A673 (cell line): Measurements from ENCODE around the gene AFG1L.
A peak's percentile ranks its signal among the peaks of the same experiment; 100 is the strongest.

Source experiments
- EZH2 ChIP-seq: fragments of 200-600 bp; sonication (generic); IDR thresholded peaks from 2 replicates; pipeline ENCODE4 v1.6.1; 2017; ENCODE audit warnings: borderline replicate concordance, low read depth, mild to moderate bottlenecking, mixed read lengths, antibody characterized with exemption, low read length; ENCODE audit not compliant: poor library complexity, severe bottlenecking
- TF ChIP-seq, protein P1 (sequence below): fragments of 300-800, 200-600 bp; sonication (generic); conservative IDR thresholded peaks from 2 replicates; pipeline ENCODE4 v1.5.1; 2017; ENCODE audit warnings: low read depth, mild to moderate bottlenecking, antibody characterized with exemption, low read length, moderate library complexity, mixed read lengths

DNA sequence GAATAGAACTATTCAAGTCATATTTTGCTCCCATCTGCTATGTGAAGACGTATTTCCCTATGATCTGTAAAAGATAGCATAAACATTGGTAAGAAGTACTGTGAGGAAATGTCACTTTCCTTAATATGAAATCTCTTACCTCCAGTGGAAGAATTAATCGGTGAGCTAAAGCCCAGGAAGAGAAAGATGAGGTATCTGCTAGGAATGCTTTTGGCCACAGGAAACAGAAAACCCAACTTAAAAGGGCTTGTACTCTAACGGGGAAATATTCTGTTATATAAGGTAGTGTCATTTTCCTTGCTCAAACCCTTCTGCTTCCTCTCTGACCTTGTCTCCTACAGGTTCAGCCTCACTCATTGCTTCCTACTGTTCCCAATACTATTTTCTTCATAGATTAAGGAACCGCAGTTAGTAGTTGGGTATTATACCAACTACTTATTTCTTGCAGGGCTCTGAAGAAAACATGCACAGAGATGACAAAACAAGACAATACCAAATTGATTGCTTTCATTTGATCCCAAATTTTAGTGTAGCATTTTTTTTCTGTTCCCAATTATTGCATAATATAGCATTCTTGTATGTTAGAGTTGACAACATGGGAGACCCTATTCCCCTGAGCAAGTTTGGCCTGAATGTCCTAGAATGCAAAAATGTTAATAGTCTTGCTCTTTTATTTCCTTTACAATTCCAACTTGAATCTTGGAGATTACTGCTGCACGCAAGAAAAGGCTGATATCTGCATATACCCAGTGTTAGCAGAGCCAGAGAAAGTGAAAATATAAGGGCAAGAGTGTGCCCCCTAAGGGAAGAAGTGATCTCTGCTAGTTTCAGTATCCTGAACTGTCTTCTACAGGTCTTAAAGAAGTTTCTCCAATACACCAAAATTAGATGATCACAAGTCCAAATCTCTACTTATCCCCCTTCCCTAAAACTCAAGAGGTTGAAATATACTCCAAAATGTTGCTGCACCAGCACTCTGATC is 65.3 kb downstream of the AFG1L start:
- TF ChIP-seq EZH2: no peak
- TF ChIP-seq, protein P1, sequence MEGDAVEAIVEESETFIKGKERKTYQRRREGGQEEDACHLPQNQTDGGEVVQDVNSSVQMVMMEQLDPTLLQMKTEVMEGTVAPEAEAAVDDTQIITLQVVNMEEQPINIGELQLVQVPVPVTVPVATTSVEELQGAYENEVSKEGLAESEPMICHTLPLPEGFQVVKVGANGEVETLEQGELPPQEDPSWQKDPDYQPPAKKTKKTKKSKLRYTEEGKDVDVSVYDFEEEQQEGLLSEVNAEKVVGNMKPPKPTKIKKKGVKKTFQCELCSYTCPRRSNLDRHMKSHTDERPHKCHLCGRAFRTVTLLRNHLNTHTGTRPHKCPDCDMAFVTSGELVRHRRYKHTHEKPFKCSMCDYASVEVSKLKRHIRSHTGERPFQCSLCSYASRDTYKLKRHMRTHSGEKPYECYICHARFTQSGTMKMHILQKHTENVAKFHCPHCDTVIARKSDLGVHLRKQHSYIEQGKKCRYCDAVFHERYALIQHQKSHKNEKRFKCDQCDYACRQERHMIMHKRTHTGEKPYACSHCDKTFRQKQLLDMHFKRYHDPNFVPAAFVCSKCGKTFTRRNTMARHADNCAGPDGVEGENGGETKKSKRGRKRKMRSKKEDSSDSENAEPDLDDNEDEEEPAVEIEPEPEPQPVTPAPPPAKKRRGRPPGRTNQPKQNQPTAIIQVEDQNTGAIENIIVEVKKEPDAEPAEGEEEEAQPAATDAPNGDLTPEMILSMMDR: peak; percentile 43
